GM10266 (cell line): Measurements from ENCODE around the gene TOR1AIP2.

Experiments used
- DNase-seq: peaks from one replicate; pipeline ENCODE4 v3.0.0; 2012; ENCODE audit errors: extremely low spot score
- TF ChIP-seq, protein P1 (sequence below): IDR thresholded peaks from 2 replicates; pipeline ENCODE4 v1.5.1; 2012; ENCODE audit warnings: mild to moderate bottlenecking, low read depth; ENCODE audit not compliant: control insufficient read depth, insufficient read depth; ENCODE audit errors: missing control alignments

The TOR1AIP2 gene

DNA sequence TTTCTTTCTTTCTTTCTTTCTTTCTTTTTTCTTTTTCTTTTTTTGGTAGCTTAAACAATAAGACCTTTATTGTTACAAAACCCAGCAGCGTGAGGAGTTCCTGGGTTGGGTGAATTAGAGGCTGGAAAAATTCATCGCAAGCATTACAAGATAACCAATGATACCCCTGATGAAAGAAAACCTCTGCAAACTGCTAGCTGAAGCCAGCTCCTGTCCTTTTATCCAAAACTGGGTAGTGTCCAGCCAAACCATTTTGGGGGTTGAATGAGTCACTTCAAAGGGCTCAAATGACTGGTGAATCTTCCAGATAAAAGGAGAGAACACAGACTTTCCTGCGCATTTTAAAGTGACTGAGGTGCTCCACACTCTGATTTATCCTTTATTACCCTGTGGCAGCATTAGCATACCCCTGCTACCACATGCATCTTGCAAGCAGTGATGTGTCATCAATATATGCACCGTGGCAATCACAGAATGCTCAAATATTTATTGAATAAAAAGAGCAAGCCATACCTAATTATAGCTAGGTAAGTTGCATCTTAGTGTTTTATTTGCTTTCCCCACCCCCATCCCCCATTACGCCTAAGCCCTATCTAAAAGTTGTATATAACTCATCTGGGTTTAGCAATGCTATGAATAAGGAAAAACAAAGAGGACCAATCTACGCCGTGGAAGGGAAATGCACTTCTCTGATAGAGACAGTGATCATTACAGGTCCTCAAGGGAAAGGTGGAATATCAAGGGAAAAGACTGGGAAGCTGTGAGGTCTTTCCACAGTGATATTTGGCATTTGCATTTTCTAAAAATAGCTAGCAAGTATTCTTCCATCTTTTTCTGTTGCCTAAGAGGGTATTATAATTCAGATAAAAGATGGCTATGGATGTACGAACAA is 44.6 kb upstream of the TOR1AIP2 start:
- TF ChIP-seq, protein P1, sequence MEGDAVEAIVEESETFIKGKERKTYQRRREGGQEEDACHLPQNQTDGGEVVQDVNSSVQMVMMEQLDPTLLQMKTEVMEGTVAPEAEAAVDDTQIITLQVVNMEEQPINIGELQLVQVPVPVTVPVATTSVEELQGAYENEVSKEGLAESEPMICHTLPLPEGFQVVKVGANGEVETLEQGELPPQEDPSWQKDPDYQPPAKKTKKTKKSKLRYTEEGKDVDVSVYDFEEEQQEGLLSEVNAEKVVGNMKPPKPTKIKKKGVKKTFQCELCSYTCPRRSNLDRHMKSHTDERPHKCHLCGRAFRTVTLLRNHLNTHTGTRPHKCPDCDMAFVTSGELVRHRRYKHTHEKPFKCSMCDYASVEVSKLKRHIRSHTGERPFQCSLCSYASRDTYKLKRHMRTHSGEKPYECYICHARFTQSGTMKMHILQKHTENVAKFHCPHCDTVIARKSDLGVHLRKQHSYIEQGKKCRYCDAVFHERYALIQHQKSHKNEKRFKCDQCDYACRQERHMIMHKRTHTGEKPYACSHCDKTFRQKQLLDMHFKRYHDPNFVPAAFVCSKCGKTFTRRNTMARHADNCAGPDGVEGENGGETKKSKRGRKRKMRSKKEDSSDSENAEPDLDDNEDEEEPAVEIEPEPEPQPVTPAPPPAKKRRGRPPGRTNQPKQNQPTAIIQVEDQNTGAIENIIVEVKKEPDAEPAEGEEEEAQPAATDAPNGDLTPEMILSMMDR = no peak
- DNase-seq = no peak

DNA sequence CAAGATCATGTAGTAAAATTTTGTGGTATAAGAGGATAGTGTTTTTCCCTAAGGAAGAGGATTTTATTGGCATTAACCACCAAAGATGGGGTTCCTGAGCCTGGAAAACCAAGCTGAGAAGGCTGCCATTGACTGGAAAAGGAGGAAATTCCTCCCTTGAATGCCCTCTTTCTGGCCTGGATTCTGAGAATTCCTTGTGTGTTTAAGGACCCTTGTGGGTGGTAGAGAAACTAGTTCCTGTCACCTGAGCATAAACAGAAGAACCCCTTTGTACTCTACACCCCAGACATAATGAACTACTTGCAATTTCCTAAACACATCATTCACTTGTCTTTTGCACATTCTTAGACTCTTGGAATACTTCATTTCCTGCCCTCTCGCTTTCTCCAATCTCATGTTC is 43.9 kb upstream of the TOR1AIP2 start:
- TF ChIP-seq, protein P1 = no peak
- no peak for DNase-seq

DNA sequence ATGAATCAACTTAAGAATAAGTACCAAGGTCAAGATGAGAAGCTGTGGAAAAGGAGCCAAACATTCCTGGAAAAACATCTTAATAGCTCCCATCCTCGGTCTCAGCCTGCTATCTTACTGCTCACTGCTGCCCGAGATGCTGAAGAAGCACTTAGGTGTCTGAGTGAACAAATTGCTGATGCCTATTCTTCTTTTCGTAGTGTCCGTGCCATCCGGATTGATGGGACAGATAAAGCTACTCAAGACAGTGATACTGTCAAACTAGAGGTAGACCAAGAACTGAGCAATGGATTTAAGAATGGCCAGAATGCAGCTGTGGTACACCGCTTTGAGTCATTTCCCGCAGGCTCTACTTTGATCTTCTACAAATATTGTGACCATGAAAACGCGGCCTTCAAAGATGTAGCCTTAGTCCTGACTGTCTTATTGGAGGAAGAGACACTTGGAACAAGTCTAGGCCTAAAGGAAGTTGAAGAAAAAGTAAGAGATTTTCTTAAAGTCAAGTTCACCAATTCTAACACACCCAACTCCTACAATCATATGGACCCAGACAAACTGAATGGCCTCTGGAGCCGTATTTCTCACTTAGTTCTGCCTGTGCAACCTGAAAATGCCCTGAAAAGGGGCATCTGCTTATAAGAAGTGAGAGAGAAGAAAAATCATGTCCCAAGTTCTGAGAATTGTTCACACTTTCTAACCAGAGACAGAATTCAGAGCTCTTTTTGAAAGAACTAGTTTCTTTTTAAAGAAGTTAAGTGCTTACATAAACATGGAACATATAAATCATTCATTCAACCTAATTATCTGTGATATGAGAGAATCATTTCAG is 40.2 kb upstream of the TOR1AIP2 start:
- no peak for DNase-seq
- TF ChIP-seq, protein P1 = no peak

DNA sequence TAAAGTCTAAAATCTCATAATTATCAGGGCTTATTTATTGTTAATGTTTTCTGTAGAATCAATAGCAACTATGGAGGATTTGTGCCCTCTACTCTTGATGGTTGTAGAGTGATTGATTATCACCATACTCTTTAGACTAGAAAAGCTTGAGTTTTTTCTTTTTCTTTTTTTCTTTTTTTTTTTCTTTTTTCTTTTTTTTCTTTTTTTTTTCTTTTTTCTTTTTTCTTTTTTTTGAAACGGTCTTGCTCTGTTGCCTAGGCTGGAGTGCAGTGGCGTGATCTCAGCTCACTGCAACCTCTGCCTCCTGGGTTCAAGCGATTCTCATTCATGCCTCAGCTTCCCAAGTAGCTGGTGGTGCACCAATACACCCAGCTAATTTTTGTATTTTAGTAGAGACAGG is 34.2 kb upstream of the TOR1AIP2 start:
- TF ChIP-seq, protein P1 = no peak
- DNase-seq = no peak

DNA sequence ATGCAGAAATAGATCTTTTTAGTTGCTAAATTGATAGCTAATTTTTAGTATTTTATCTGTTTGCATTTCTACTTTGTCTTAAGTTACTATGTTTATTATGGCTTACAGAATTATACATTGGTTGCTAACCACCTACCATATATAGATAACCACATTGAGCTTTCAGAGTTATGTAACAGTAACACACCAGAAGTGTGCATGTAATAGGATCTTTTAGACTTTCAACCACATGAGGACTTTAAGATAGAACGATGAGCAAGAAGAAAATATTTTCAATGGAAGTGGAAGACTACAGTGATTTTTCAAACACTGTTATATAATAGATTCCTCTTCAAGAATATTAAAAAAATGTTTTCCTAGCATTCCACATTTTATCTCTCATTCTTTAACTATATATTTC is 33.3 kb upstream of the TOR1AIP2 start:
- DNase-seq = no peak
- TF ChIP-seq, protein P1 = no peak

DNA sequence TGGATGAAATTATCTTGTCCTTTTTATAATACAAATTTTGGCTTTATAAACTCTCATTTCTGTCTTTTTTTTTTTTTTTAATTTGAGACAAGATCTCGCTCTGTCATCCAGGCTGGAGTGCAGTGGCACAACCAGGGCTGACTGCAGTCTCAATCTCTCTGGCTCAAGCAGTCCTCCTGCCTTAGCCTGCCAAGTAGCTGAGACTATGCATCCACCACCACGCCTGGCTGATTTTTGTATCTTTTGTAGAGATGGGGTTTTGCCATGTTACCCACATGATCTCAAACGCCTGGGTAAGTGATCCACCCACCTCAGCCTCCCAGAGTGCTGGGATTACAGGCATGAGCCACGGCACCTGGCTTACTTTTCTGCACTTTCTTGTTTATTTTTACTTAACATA is 12.0 kb upstream of the TOR1AIP2 start:
- DNase-seq = no peak
- TF ChIP-seq, protein P1 = no peak
